ENCODE measurements around the gene PDZRN4.
A peak's percentile ranks its signal among the peaks of the same experiment; 100 is the strongest.

The PDZRN4 gene

GRCh38 chr12:41220931-41221330 is 32.8 kb downstream of the PDZRN4 start:
- ATAC-seq: no peak
- TF ChIP-seq PPARA (CRISPR knock-in tag; IDR thresholded peaks at IDR 0.05; ENCODE audit: borderline replicate concordance): no peak
- TF ChIP-seq TSHZ2 (CRISPR knock-in tag; IDR thresholded peaks at IDR 0.05): no peak
- TF ChIP-seq TCF4 (CRISPR knock-in tag; IDR thresholded peaks at IDR 0.05; ENCODE audit: borderline replicate concordance): no peak
- TF ChIP-seq ZC3H10 (CRISPR knock-in tag; IDR thresholded peaks at IDR 0.05): no peak
- TF ChIP-seq TOX (CRISPR knock-in tag; IDR thresholded peaks at IDR 0.05; ENCODE audit: borderline replicate concordance): no peak
- no peak for TF ChIP-seq CSDC2 (CRISPR knock-in tag; IDR thresholded peaks at IDR 0.05)
- TF ChIP-seq BACH2 (CRISPR knock-in tag; IDR thresholded peaks at IDR 0.05; ENCODE audit: borderline replicate concordance): no peak
- no peak for TF ChIP-seq RARB (CRISPR knock-in tag; IDR thresholded peaks at IDR 0.05)
- no peak for TF ChIP-seq ZNF70 (CRISPR knock-in tag; IDR thresholded peaks at IDR 0.05)
- no peak for TF ChIP-seq ESRRG (CRISPR knock-in tag; IDR thresholded peaks at IDR 0.05)
- TF ChIP-seq CREB5 (CRISPR knock-in tag; IDR thresholded peaks at IDR 0.05; ENCODE audit: low read depth): no peak
- TF ChIP-seq ARNTL (CRISPR knock-in tag; IDR thresholded peaks at IDR 0.05; ENCODE audit: borderline replicate concordance, low read depth): no peak
- TF ChIP-seq ZFP30 (CRISPR knock-in tag; IDR thresholded peaks at IDR 0.05): no peak
- no peak for TF ChIP-seq ZNF8 (CRISPR knock-in tag; IDR thresholded peaks at IDR 0.05)
- no peak for TF ChIP-seq ZFP3 (CRISPR knock-in tag; IDR thresholded peaks at IDR 0.05)
- TF ChIP-seq GLIS3 (CRISPR knock-in tag; IDR thresholded peaks at IDR 0.05): no peak
- no peak for TF ChIP-seq SNAI2 (CRISPR knock-in tag; IDR thresholded peaks at IDR 0.05)

GRCh38 chr12:41221491-41221890 is 33.4 kb downstream of the PDZRN4 start:
- TF ChIP-seq ISL1 (CRISPR knock-in tag; IDR thresholded peaks at IDR 0.05) (0 out of 2 replicates have a peak, but pooled peaks have one; percentile 17), ARNTL (CRISPR knock-in tag; IDR thresholded peaks at IDR 0.05; ENCODE audit: borderline replicate concordance, low read depth) (no peak)
- no peak for ATAC-seq

GRCh38 chr12:41223600-41223999 is 35.5 kb downstream of the PDZRN4 start:
- TF ChIP-seq ZNF70 (CRISPR knock-in tag; IDR thresholded peaks at IDR 0.05) (no peak), TCF4 (CRISPR knock-in tag; IDR thresholded peaks at IDR 0.05; ENCODE audit: borderline replicate concordance) (no peak), SNAI2 (CRISPR knock-in tag; IDR thresholded peaks at IDR 0.05) (no peak), TOX (CRISPR knock-in tag; IDR thresholded peaks at IDR 0.05; ENCODE audit: borderline replicate concordance) (no peak), PPARA (CRISPR knock-in tag; IDR thresholded peaks at IDR 0.05; ENCODE audit: borderline replicate concordance) (no peak), RARB (CRISPR knock-in tag; IDR thresholded peaks at IDR 0.05) (no peak), GLIS3 (CRISPR knock-in tag; IDR thresholded peaks at IDR 0.05) (no peak), ARNTL (CRISPR knock-in tag; IDR thresholded peaks at IDR 0.05; ENCODE audit: borderline replicate concordance, low read depth) (no peak), POU6F1 (CRISPR knock-in tag; IDR thresholded peaks at IDR 0.05; ENCODE audit: borderline replicate concordance, low read depth) (no peak), ZC3H10 (CRISPR knock-in tag; IDR thresholded peaks at IDR 0.05) (no peak), ZFP30 (CRISPR knock-in tag; IDR thresholded peaks at IDR 0.05) (no peak), OSR1 (CRISPR knock-in tag; IDR thresholded peaks at IDR 0.05) (no peak), CSDC2 (CRISPR knock-in tag; IDR thresholded peaks at IDR 0.05) (no peak), ESRRG (CRISPR knock-in tag; IDR thresholded peaks at IDR 0.05) (no peak), CSRNP3 (CRISPR knock-in tag; IDR thresholded peaks at IDR 0.05) (no peak), BACH2 (CRISPR knock-in tag; IDR thresholded peaks at IDR 0.05; ENCODE audit: borderline replicate concordance) (no peak), ZFP3 (CRISPR knock-in tag; IDR thresholded peaks at IDR 0.05) (no peak), PATZ1 (CRISPR knock-in tag; IDR thresholded peaks at IDR 0.05; ENCODE audit: borderline replicate concordance) (no peak), ZNF8 (CRISPR knock-in tag; IDR thresholded peaks at IDR 0.05) (no peak)
- no peak for ATAC-seq
